Heart right ventricle (tissue), 16 donors: ENCODE measurements around the gene LAD1. TPM values are rescaled to one million over a fixed set of nuclear protein-coding genes. Genes with fewer than 3 reads are reported as not detected.
A peak's percentile ranks its signal among the peaks of the same experiment; 100 is the strongest.

Experiments
- ATAC-seq, 8 donors: fragments of 200-7000 bp; cut with Tn5 transposase; one replicate each; pipeline ENCODE4 v1.9.1; 2020; ENCODE audit warnings: mild to moderate bottlenecking in 8 of 8, moderate library complexity in 8 of 8, moderate number of reproducible peaks in 1 of 8
- DNase-seq, 2 donors: peaks; one replicate each; pipeline ENCODE4 v3.0.0-alpha.2; 2020
- H3K27ac ChIP-seq, 10 donors: fragments of 200-600 bp; sonication (generic) in 2 of 10; one replicate each; pipeline versions ENCODE4 v1.5.0 to v1.8.0; 2020 to 2022; ENCODE audit warnings: mild to moderate bottlenecking in 3 of 10
- H3K27me3 ChIP-seq, 7 donors: fragments of 200-600 bp; one replicate each; pipeline ENCODE4 v1.8.0; 2021 to 2022; ENCODE audit warnings: mild to moderate bottlenecking in 2 of 7
- H3K36me3 ChIP-seq, 9 donors: fragments of 200-600 bp; sonication (generic) in 1 of 9; one replicate each; pipeline versions ENCODE4 v1.5.0 to v1.8.0; 2020 to 2022; ENCODE audit warnings: mild to moderate bottlenecking in 2 of 9
- H3K4me1 ChIP-seq, 9 donors: fragments of 200-600 bp; sonication (generic) in 1 of 9; one replicate each; pipeline versions ENCODE4 v1.5.0 to v1.8.0; 2020 to 2022; ENCODE audit warnings: mild to moderate bottlenecking in 4 of 9
- H3K4me3 ChIP-seq, 10 donors: fragments of 200-600 bp; sonication (generic) in 2 of 10; one replicate each; pipeline versions ENCODE4 v1.5.0 to v1.8.0; 2020 to 2022; ENCODE audit warnings: mild to moderate bottlenecking in 7 of 10, moderate library complexity in 2 of 10
- H3K9me3 ChIP-seq, 11 donors: fragments of 200-600 bp in 10 of 11; sonication (generic) in 2 of 11; one replicate each; pipeline versions ENCODE4 v1.5.0 to v1.8.0; 2013 to 2022; ENCODE audit warnings: mild to moderate bottlenecking in 2 of 11, control low read depth in 1 of 11, moderate library complexity in 1 of 11
- CTCF ChIP-seq, 9 donors: fragments of 200-600 bp; sonication (generic) in 2 of 9; IDR thresholded peaks; one replicate each; pipeline versions ENCODE4 v1.5.0 to v1.8.0; 2021 to 2022; ENCODE audit warnings: antibody characterized with exemption in 9 of 9, mild to moderate bottlenecking in 5 of 9, moderate library complexity in 1 of 9
- WGBS, 2 donors: extraction: QIAGEN DNeasy Blood & Tissue Kit; methylation state at CpG; one replicate each; pipeline ENCODE4 v1.1.7; 2013; ENCODE audit warnings: inconsistent platforms in 1 of 2; 5-methylcytosine and 5-hydroxymethylcytosine counted together
- intact Hi-C, 10 donors: fragments of 100-400 bp; cut with DNase I; formaldehyde crosslinking; loops; one replicate each; pipeline versions ENCODE4 v1.11.1 to v1.14.2; 2022
- polyA plus RNA-seq, 2 donors: library from polyadenylated mRNA; stranded (reverse); fragments of 200-250 nt; gene quantifications; one replicate each; pipeline ENCODE4 v1.2.3, GENCODE V29; 2013
- total RNA-seq, 10 donors: library from RNA; stranded (reverse); fragmentation: NEBNext Ultra II Directional in 3 of 10; extraction: Animal tissue kit (Norgen Biotek cat#: 25700) in 3 of 10; gene quantifications; one replicate each; pipeline versions ENCODE4 v1.2.1 to v1.2.4, GENCODE V29; 2021 to 2023
- donor health status: Arrhythmogenic right ventricular cardiomyopathy.
- donor health status: ischemic (EF 13 %, LVEDD 7.1; RV severe dilation, severe dysfunction).
- donor health status: healthy with polysubstance abuse.
- donor health status: DM: no; HTN: yes; CAD: no.
- donor health status: DM: no; HTN: no; CAD: no.
- donor health status: ischemic (EF 25% LVEDD 6.9; RV normal size, moderate dysfunction).
- donor health status: ischemic (EF 25% LVEDD 5.7; RV mildly dilated, moderate dysfunction).
- donor health status: healthy.
- donor health status: DM: yes; HTN: yes; CAD: no.
- donor health status: Ischemic cardiomyopathy.
- donor health status: ischemic (EF 35%, LVEDD 5.7; RV mildly dilated, moderate dysfunction).
- donor health status: nonischemic (EF 11% LVEDD 7.7; RV severe dilation, severe dysfunction).
- donor health status: DM: yes; HTN: yes; CAD: no.
- donor health status: PGD.
- donor health status: ischemic (EF 29% LVEDD 5.4; RV normal size, mild dysfunction).
- donor health status: nonischemic (EF 23%, LVEDD 6.1; RV moderate dilation, normal function).

Gene LAD1
- total and polyA plus RNA-seq, 12 donors: 0.85 to 42.2 (median 2.9) TPM

- H3K27me3 ChIP-seq: peaks cover 0 to 4% (median 0%) of the 10 kb centered on the region in 7 donors
- WGBS, 2 donors: 84 to 94% methylated on average over 3 of the region's 3 CpGs
- H3K36me3 ChIP-seq: no peaks in the 10 kb centered on the region
- H3K9me3 ChIP-seq: no peaks in the 10 kb centered on the region
- H3K4me1 ChIP-seq: peaks cover 0 to 19% (median 10%) of the 10 kb centered on the region in 9 donors
- intact Hi-C loops: no loop called here
- H3K27ac ChIP-seq: no peak overlapping the region
- no peak overlapping the region for H3K4me3 ChIP-seq
- TF ChIP-seq CTCF (IDR thresholded peaks at IDR 0.05): no peak
- DNase-seq (no peak), ATAC-seq (no peak)
These were observed 35.1 kb upstream of the LAD1 start for GRCh38 chr1:201434266-201434665.

- Histone ChIP-seq H3K9me3 (no peaks in the 10 kb centered on the region), H3K27me3 (peaks cover 0 to 4% (median 0%) of the 10 kb centered on the region in 7 donors), H3K36me3 (no peaks in the 10 kb centered on the region), H3K4me3 (no peak overlapping the region), H3K4me1 (peaks cover 0 to 19% (median 10%) of the 10 kb centered on the region in 9 donors), H3K27ac (no peak overlapping the region)
- DNase-seq (no peak), ATAC-seq (no peak)
- TF ChIP-seq CTCF (IDR thresholded peaks at IDR 0.05): no peak
- WGBS, 2 donors: 89 to 91% methylated on average over 6 of the region's 6 CpGs
- intact Hi-C loops: no loop called here
These were observed 34.5 kb upstream of the LAD1 start for GRCh38 chr1:201433609-201434008.

- no peaks in the 10 kb centered on the region for H3K36me3 ChIP-seq
- no peak overlapping the region for H3K4me3 ChIP-seq
- H3K4me1 ChIP-seq: peaks cover 0 to 18% (median 6%) of the 10 kb centered on the region in 9 donors
- DNase-seq (no peak), ATAC-seq (peak in 6 of 8 donors; percentile 9 to 42 (median 25))
- intact Hi-C loops: no loop called here
- H3K9me3 ChIP-seq: no peaks in the 10 kb centered on the region
- H3K27ac ChIP-seq: peak overlapping the region in 2 of 10 donors; percentile 10 to 23
- H3K27me3 ChIP-seq: no peaks in the 10 kb centered on the region
- no peak for TF ChIP-seq CTCF (IDR thresholded peaks at IDR 0.05)
- 43 to 53% methylated on average over 4 of the region's 4 CpGs for WGBS, 2 donors
These were observed 31.7 kb upstream of the LAD1 start for GRCh38 chr1:201430776-201431175.

GRCh38 chr1:201429736-201430501 lies 30.8 kb upstream of the LAD1 start:
- Histone ChIP-seq H3K27ac (no peak overlapping the region), H3K36me3 (no peaks in the 10 kb centered on the region), H3K4me1 (peaks cover 0 to 16% (median 0%) of the 10 kb centered on the region in 9 donors), H3K9me3 (no peaks in the 10 kb centered on the region), H3K4me3 (no peak overlapping the region), H3K27me3 (no peaks in the 10 kb centered on the region)
- intact Hi-C loops: no loop called here
- WGBS, 2 donors: 87 to 90% methylated on average over 18 of the region's 18 CpGs
- DNase-seq: no peak
- ATAC-seq: no peak
- no peak for TF ChIP-seq CTCF (IDR thresholded peaks at IDR 0.05)
